Memory B cell (primary cell): ENCODE data around the gene PITPNB.

Source experiments
- ATAC-seq: fragments of 150-1000 bp; cut with Tn5 transposase; 2 replicates; pipeline ENCODE4 v1.10.0; 2021; ENCODE audit warnings: low read depth, mild to moderate bottlenecking, moderate library complexity
- DNase-seq, 2 donors: peaks; one replicate each; pipeline ENCODE4 v3.0.0; 2022; ENCODE audit warnings: low spot score in 2 of 2
- H3K27ac Mint-ChIP-seq: one replicate; pipeline ENCODE4 v1.8.0; 2022; ENCODE audit warnings: mild to moderate bottlenecking, moderate library complexity, mixed read lengths
- H3K27me3 Mint-ChIP-seq: one replicate; pipeline ENCODE4 v1.8.0; 2022; ENCODE audit warnings: mixed read lengths
- H3K36me3 Mint-ChIP-seq: one replicate; pipeline ENCODE4 v1.8.0; 2022; ENCODE audit warnings: mild to moderate bottlenecking, mixed read lengths
- H3K4me1 Mint-ChIP-seq: one replicate; pipeline ENCODE4 v1.8.0; 2022; ENCODE audit warnings: mixed read lengths
- H3K4me3 Mint-ChIP-seq: one replicate; pipeline ENCODE4 v1.8.0; 2022; ENCODE audit warnings: mild to moderate bottlenecking, moderate library complexity, mixed read lengths
- H3K9me3 Mint-ChIP-seq: one replicate; pipeline ENCODE4 v1.8.0; 2022; ENCODE audit warnings: mixed read lengths

The PITPNB gene

DNA sequence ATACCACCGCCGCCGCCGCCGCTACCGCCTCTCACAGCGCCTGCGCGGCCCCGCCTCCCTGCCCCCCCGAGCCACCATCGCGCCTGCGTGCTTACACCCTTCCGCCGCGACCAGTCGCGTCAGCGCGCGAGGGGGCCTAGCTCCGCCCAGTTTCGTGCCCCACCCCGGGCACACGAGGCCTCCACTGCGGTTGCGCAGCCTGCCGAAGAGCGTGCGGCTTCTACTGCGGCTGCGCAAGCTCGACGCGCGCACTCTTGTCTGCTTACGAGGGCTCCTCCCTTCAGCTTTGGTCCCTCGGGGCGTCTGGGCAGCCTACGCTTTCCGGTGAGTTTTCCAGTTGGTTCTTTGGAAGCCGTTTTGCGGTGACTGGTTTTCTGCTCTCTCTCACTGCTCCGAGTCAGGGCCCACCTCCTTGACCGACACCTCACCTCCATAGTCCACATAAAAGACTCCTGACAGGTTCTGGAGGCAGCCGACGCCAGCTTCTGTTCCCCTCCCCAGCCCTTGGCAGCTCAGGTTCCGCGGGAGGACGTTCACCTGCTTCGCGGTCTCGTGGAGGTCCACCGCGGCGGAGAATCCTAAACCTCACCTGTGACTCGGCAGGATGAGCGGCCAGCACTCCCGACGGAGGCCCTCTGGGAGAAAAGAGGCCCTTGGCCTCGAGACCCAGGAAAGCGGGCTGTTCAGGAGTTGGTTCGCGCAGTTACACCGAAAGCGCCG lies at the start of gene PITPNB:
Gene PITPNB (minus strand): TSS at position 35 of the 720 bp plus-strand sequence. CDS start 65 bp downstream, outside the sequence.
- peak; percentile 98 to 99 for DNase-seq
- H3K27me3 Mint-ChIP-seq, result no peaks in the 10 kb centered on the region
- H3K4me1 Mint-ChIP-seq, result peaks cover 32% of the 10 kb centered on the region
- peaks cover 7% of the 10 kb centered on the region for H3K36me3 Mint-ChIP-seq
- peak; percentile 83 for ATAC-seq
- H3K9me3 Mint-ChIP-seq, result no peaks in the 10 kb centered on the region
- peak within 1 kb of the TSS; percentile 97 for H3K4me3 Mint-ChIP-seq
- peak within 1 kb of the TSS; percentile 97 for H3K27ac Mint-ChIP-seq

GRCh38 chr22:27966168-27967064 lies 47.4 kb upstream of the PITPNB start:
- Mint-ChIP-seq H3K27ac (no peak overlapping the region), H3K4me1 (no peaks in the 10 kb centered on the region), H3K27me3 (no peaks in the 10 kb centered on the region), H3K9me3 (no peaks in the 10 kb centered on the region), H3K36me3 (peaks cover 7% of the 10 kb centered on the region), H3K4me3 (no peak overlapping the region)
- ATAC-seq, result no peak
- DNase-seq, result no peak

DNA sequence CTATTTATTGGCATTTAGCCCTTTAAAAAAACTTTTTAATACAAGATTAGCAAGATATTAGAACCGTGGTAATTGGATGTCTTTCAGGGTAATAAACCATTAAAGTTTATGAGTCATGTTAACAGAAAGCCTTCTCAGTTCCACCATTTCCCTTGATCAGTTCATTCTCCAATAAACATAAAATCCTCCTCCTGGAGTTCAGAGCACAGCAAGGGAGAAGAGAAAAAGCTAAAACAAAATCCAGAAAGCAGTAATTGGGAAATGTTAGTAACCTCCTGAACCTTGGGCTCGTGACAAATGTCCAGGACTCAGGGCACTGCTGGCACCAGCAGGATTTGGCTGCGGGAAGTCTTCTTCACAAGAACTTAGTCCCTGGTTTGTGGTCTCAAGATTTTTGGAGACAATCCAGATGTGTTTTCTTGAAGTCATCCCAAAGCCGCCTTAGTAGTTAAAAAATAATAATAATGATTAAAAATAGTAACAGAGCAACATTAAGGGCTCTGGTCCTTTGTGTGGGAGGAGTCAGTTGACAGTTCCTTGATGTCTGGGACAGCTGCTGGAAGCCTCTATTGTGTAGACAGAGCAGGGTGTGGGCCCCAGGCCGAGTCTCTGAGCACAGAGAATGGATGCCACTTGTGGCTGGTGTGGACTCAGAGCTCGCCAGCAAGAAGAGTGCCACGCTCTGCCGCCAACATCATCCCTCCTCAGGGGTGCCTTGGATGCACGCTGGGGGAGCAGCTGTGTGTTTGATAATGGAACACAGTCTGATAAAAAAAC lies 43.4 kb upstream of the PITPNB start:
- no peaks in the 10 kb centered on the region for H3K36me3 Mint-ChIP-seq
- no peak for ATAC-seq

DNA sequence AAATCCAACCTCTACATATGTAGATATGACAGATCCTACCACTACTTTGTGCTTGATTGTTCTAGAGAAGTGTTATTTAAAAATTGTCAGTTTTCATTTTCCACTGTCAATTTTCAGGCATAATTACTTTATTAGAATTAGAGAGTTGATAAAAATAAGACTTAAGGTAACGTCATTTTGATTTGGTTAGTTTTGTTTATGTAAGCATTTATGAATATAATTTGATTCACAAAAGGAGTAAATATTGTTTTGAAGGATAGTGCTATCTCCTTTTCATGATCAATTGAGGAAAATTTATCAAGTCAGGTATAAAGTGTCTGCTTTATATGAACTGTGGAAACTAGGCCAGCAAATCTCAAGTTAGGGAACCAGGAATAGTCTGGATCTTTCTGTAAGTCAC lies 42.6 kb upstream of the PITPNB start:
- Mint-ChIP-seq H3K27me3 (no peaks in the 10 kb centered on the region), H3K4me3 (no peak overlapping the region), H3K9me3 (no peaks in the 10 kb centered on the region), H3K36me3 (no peaks in the 10 kb centered on the region), H3K4me1 (no peaks in the 10 kb centered on the region), H3K27ac (no peak overlapping the region)
- DNase-seq (no peak), ATAC-seq (no peak)

More for the DNA sequence above, 43.4 kb upstream of the PITPNB start:
- Mint-ChIP-seq H3K9me3 (no peaks in the 10 kb centered on the region), H3K27ac (no peak overlapping the region), H3K4me3 (no peak overlapping the region), H3K4me1 (no peaks in the 10 kb centered on the region), H3K27me3 (no peaks in the 10 kb centered on the region)
- no peak for DNase-seq

GRCh38 chr22:27961182-27961581 lies 42.1 kb upstream of the PITPNB start:
- H3K27me3 Mint-ChIP-seq, result no peaks in the 10 kb centered on the region
- H3K9me3 Mint-ChIP-seq, result no peaks in the 10 kb centered on the region
- no peaks in the 10 kb centered on the region for H3K4me1 Mint-ChIP-seq
- no peak for DNase-seq
- no peak overlapping the region for H3K27ac Mint-ChIP-seq
- ATAC-seq, result no peak
- no peaks in the 10 kb centered on the region for H3K36me3 Mint-ChIP-seq
- no peak overlapping the region for H3K4me3 Mint-ChIP-seq

GRCh38 chr22:27959335-27960090 lies 40.5 kb upstream of the PITPNB start:
- ATAC-seq (no peak), DNase-seq (no peak)
- Mint-ChIP-seq H3K36me3 (peaks cover under 1% of the 10 kb centered on the region), H3K27me3 (no peaks in the 10 kb centered on the region), H3K4me3 (no peak overlapping the region), H3K9me3 (no peaks in the 10 kb centered on the region), H3K4me1 (no peaks in the 10 kb centered on the region), H3K27ac (no peak overlapping the region)

- H3K27ac Mint-ChIP-seq, result no peak overlapping the region
- no peaks in the 10 kb centered on the region for H3K27me3 Mint-ChIP-seq
- no peak overlapping the region for H3K4me3 Mint-ChIP-seq
- H3K4me1 Mint-ChIP-seq, result no peaks in the 10 kb centered on the region
- DNase-seq, result no peak
- peaks cover 7% of the 10 kb centered on the region for H3K36me3 Mint-ChIP-seq
- H3K9me3 Mint-ChIP-seq, result no peaks in the 10 kb centered on the region
- no peak for ATAC-seq
Observed at GRCh38 chr22:27952779-27953178, 33.7 kb upstream of the PITPNB start.

DNA sequence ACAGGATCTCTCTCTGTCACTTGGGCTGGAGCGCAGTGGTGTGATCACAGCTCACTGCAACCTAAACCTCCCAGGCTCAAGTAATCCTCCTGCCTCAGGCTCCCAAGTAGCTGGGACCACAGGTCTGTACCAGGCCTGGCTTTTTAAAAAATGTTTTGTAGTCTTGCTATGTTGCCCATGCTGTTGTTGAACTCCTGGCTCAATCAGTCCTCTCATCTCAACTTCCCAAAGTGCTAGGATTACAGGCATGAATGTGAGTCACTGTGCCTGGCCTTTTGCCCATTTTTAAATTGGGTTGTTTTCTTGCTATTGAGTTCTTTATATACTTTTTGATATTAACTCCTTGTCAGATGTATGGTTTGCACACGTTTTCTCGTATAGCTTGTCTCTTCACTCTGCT lies 33.0 kb upstream of the PITPNB start:
- ATAC-seq, result no peak
- Mint-ChIP-seq H3K4me1 (no peaks in the 10 kb centered on the region), H3K27ac (no peak overlapping the region), H3K36me3 (peaks cover 13% of the 10 kb centered on the region), H3K27me3 (no peaks in the 10 kb centered on the region), H3K4me3 (no peak overlapping the region), H3K9me3 (no peaks in the 10 kb centered on the region)
- DNase-seq, result no peak

- no peak overlapping the region for H3K4me3 Mint-ChIP-seq
- H3K27ac Mint-ChIP-seq, result no peak overlapping the region
- no peak for DNase-seq
- peaks cover 18% of the 10 kb centered on the region for H3K36me3 Mint-ChIP-seq
- ATAC-seq, result no peak
- no peaks in the 10 kb centered on the region for H3K4me1 Mint-ChIP-seq
- H3K9me3 Mint-ChIP-seq, result no peaks in the 10 kb centered on the region
- no peaks in the 10 kb centered on the region for H3K27me3 Mint-ChIP-seq
Observed at GRCh38 chr22:27949421-27949820, 30.4 kb upstream of the PITPNB start.

DNA sequence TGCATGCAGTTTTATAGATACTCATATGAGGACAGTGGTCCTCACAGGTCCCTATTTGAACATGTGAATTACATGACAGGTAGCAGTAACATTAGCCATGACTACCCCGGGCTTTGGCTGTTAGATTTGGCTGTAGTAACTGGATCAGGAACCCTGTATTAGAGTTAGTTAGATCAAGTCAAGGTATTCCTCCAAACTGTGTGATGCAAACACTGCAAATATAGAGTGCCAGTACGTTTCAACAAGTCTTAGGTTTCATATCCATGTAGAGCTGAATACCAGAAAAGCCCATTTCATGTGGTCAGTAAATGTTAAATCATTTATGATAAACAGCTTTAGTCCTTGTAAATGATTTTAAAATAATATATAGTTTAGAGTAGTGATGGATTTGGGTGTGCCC lies 29.5 kb upstream of the PITPNB start:
- no peaks in the 10 kb centered on the region for H3K27me3 Mint-ChIP-seq
- H3K36me3 Mint-ChIP-seq, result peaks cover 19% of the 10 kb centered on the region
- no peak for ATAC-seq
- H3K4me1 Mint-ChIP-seq, result no peaks in the 10 kb centered on the region
- no peaks in the 10 kb centered on the region for H3K9me3 Mint-ChIP-seq
- no peak for DNase-seq
- peak overlapping the region; percentile 10 for H3K27ac Mint-ChIP-seq
- H3K4me3 Mint-ChIP-seq, result no peak overlapping the region

- no peak for ATAC-seq
- Mint-ChIP-seq H3K9me3 (no peaks in the 10 kb centered on the region), H3K27me3 (no peaks in the 10 kb centered on the region), H3K27ac (no peak overlapping the region), H3K36me3 (peaks cover 19% of the 10 kb centered on the region), H3K4me1 (no peaks in the 10 kb centered on the region), H3K4me3 (no peak overlapping the region)
- DNase-seq, result no peak
Observed at GRCh38 chr22:27947448-27947847, 28.4 kb upstream of the PITPNB start.

GRCh38 chr22:27941143-27941542 lies 22.1 kb upstream of the PITPNB start:
- no peak for ATAC-seq
- Mint-ChIP-seq H3K9me3 (no peaks in the 10 kb centered on the region), H3K27me3 (no peaks in the 10 kb centered on the region), H3K4me1 (peaks cover 5% of the 10 kb centered on the region), H3K36me3 (peaks cover 11% of the 10 kb centered on the region), H3K27ac (no peak overlapping the region), H3K4me3 (no peak overlapping the region)
- DNase-seq, result no peak

DNA sequence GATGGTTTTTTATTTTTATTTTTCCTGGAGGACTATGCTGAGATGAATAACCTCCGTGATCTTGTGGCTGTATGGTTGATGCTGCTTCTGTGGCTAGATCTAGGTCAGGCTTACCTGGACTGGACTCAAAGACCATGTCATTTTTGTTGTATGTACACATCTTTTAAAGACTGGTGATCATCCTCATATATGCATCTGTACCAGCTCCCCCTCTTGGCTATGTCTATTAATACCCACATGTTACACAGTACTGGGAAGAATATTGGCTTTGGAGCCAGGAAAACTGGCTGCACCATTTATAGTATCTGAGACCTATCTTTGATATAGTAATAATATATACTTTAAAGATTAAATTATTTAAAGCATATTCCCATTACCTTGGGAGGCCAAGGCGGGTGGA lies 18.4 kb upstream of the PITPNB start:
- DNase-seq (no peak), ATAC-seq (no peak)
- H3K4me3 Mint-ChIP-seq, result no peak overlapping the region
- H3K27me3 Mint-ChIP-seq, result no peaks in the 10 kb centered on the region
- H3K9me3 Mint-ChIP-seq, result no peaks in the 10 kb centered on the region
- peaks cover 12% of the 10 kb centered on the region for H3K36me3 Mint-ChIP-seq
- H3K27ac Mint-ChIP-seq, result no peak overlapping the region
- H3K4me1 Mint-ChIP-seq, result peaks cover 5% of the 10 kb centered on the region
